ENCODE data around the gene CIITA. TPM values are rescaled to one million over a fixed set of nuclear protein-coding genes. Genes with fewer than 3 reads are reported as not detected.

Gene CIITA
- total and polyA plus RNA-seq, 8 donors, result 1.8 to 39.7 (median 5.4) TPM

- Histone ChIP-seq H3K9me3 (no peaks in the 10 kb centered on the region), H3K4me3 (no peak overlapping the region), H3K4me1 (peaks cover 0 to 16% (median 5%) of the 10 kb centered on the region in 3 donors), H3K36me3 (no peaks in the 10 kb centered on the region), H3K27me3 (no peaks in the 10 kb centered on the region), H3K27ac (no peak overlapping the region)
- no peak for ATAC-seq
- WGBS, 2 donors, result 88 to 92% methylated on average over 6 to 7 of the region's 7 CpGs
- no peak for DNase-seq
- TF ChIP-seq CTCF (IDR thresholded peaks at IDR 0.05), result no peak
- intact Hi-C loops (cut with DNase I), result no loop called here
- FAIRE-seq, result no peak
Measured at GRCh38 chr16:10835281-10835931, 41.6 kb upstream of the CIITA start.

GRCh38 chr16:10836174-10836853, 40.7 kb upstream of the CIITA start:
- DNase-seq (no peak), ATAC-seq (no peak), FAIRE-seq (no peak)
- no peaks in the 10 kb centered on the region for H3K9me3 ChIP-seq
- WGBS, 2 donors, result 86 to 92% methylated on average over 1 of the region's 1 CpG
- H3K36me3 ChIP-seq, result no peaks in the 10 kb centered on the region
- H3K27ac ChIP-seq, result no peak overlapping the region
- intact Hi-C loops (cut with DNase I), result no loop called here
- peaks cover 0 to 14% (median 5%) of the 10 kb centered on the region in 3 donors for H3K4me1 ChIP-seq
- no peak for TF ChIP-seq CTCF (IDR thresholded peaks at IDR 0.05)
- H3K4me3 ChIP-seq, result no peak overlapping the region
- H3K27me3 ChIP-seq, result no peaks in the 10 kb centered on the region

DNA sequence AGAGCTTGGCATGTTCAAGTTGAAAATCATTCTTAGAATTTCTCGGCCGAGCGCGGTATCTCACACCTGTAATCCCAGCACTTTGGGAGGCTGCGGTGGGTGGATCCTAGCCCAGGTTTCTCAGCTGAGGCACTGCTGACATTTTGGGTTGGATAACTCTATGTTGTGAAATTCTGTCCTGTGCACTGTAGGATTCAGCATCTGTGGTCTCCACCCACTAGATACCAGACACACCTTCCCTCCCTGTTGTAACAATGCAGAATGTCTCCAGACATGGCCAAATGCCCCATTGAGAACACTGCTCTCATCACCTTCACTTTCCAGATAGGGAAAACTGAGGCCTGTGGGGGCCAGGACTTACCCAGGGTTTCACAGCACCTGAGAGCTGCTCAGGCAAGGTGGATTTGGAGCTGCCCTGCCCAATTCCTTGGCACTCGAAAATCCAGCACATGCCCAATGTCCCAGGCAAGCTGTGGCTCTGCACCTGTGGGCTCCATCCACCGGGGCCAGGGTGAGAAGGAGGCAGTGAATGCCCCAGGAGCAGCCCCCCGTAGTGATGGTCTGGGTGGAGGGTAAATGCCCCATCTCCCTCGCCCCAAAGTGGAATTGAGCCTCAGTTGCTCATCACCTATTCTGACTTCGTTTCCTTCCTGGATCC, 38.3 kb upstream of the CIITA start:
- DNase-seq, result no peak
- no peak overlapping the region for H3K4me3 ChIP-seq
- H3K27ac ChIP-seq, result peak overlapping the region in 2 of 4 donors; percentile 8 to 12
- no peak for FAIRE-seq
- H3K27me3 ChIP-seq, result no peaks in the 10 kb centered on the region
- intact Hi-C loops (cut with DNase I), result no loop called here
- ATAC-seq, result peak; percentile 18 to 40 (median 27)
- no peaks in the 10 kb centered on the region for H3K36me3 ChIP-seq
- TF ChIP-seq CTCF (IDR thresholded peaks at IDR 0.05), result no peak
- WGBS, 2 donors, result 75 to 78% methylated on average over 10 of the region's 10 CpGs
- H3K4me1 ChIP-seq, result peaks cover 0 to 14% (median 5%) of the 10 kb centered on the region in 3 donors
- H3K9me3 ChIP-seq, result no peaks in the 10 kb centered on the region

DNA sequence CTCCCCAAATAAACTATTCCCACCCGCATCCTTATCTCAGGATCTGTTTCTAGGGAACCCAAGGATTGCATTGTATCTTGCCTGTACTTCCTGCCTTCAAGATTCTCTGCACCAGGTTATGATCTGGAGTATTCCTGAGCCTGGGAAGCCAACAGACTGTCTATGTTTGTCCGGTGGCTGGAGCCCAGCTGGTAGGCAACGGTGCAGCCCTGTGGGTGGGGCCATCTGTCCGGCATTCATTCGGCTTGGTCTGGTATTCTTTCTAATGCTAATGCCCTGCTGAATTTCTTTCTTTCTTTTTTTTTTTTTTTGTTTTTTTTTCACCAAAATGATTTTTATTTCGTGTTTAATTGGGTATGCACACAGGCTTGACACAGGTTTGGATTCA, 37.7 kb upstream of the CIITA start:
- Histone ChIP-seq H3K4me3 (no peak overlapping the region), H3K36me3 (no peaks in the 10 kb centered on the region), H3K4me1 (peaks cover 0 to 14% (median 5%) of the 10 kb centered on the region in 3 donors), H3K27ac (peak overlapping the region in 2 of 4 donors; percentile 8 to 12), H3K27me3 (no peaks in the 10 kb centered on the region), H3K9me3 (no peaks in the 10 kb centered on the region)
- FAIRE-seq, result no peak
- 21 to 23% methylated on average over 6 of the region's 6 CpGs for WGBS, 2 donors
- intact Hi-C loops (cut with DNase I), result no loop called here
- ATAC-seq, result peak; percentile 92 to 98 (median 94)
- TF ChIP-seq CTCF (IDR thresholded peaks at IDR 0.05), result no peak
- DNase-seq, result peak; percentile 63 to 87 (median 76)

Data from pancreas (tissue), 10 donors.